RWPE2 (cell line): ENCODE measurements around the gene CCDC54.

Experiments used
- ATAC-seq: fragments of 200-7000 bp; cut with Tn5 transposase; 3 replicates; pipeline ENCODE4 v1.9.1; 2021; ENCODE audit warnings: low read depth
- DNase-seq: peaks from one replicate; pipeline ENCODE4 v3.0.0-alpha.2; 2020; ENCODE audit warnings: low spot score
- H3K27ac ChIP-seq: fragments of 450-650 bp; 2 replicates; pipeline ENCODE4 v1.5.1; 2017; ENCODE audit warnings: mild to moderate bottlenecking; ENCODE audit not compliant: poor library complexity, severe bottlenecking
- H3K27me3 ChIP-seq: fragments of 250-450 bp; sonication (Bioruptor Pico); 2 replicates; pipeline ENCODE4 v1.5.1; 2021; ENCODE audit warnings: mild to moderate bottlenecking, moderate library complexity; ENCODE audit not compliant: insufficient read depth, poor library complexity, severe bottlenecking
- H3K36me3 ChIP-seq: fragments of 250-450 bp; sonication (Bioruptor Pico); 2 replicates; pipeline ENCODE4 v1.5.1; 2020; ENCODE audit warnings: low read depth, mild to moderate bottlenecking, moderate library complexity
- H3K4me1 ChIP-seq: fragments of 250-450 bp; sonication (Bioruptor Pico); 2 replicates; pipeline ENCODE4 v1.5.1; 2021; ENCODE audit warnings: mild to moderate bottlenecking, moderate library complexity; ENCODE audit not compliant: insufficient read depth, poor library complexity, severe bottlenecking
- H3K4me3 ChIP-seq: fragments of 250-450 bp; sonication (Bioruptor Pico); 2 replicates; pipeline ENCODE4 v1.5.1; 2021; ENCODE audit warnings: mild to moderate bottlenecking, moderate library complexity; ENCODE audit not compliant: severe bottlenecking
- H3K9me3 ChIP-seq: fragments of 250-450 bp; sonication (Bioruptor Pico); 2 replicates; pipeline ENCODE4 v1.5.1; 2021; ENCODE audit warnings: mild to moderate bottlenecking, moderate library complexity; ENCODE audit not compliant: severe bottlenecking
- TF ChIP-seq, protein P1 (sequence below): fragments of 450-650 bp; IDR thresholded peaks from one replicate; pipeline ENCODE4 v1.5.1; 2017; ENCODE audit warnings: mild to moderate bottlenecking, moderate library complexity; ENCODE audit not compliant: poor library complexity, severe bottlenecking

Gene CCDC54

DNA sequence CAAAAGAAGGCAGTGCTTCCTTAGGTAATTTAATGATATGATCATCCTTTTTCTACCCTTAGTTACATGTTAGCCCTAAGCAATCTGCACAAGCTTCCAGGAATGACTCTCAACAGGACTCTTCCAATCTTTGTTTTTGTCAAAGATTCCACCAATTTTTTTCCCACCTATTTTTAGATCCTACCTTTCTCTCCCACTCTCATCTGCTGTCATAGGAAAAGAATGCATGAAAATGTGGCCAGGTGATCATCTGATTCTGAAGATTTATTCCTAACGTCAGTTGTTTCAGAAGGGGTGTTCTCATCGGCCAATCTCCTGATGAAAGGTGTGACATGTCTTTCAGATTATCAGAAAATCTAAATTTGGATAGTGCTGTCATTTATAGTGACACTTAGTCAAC is 7.2 kb downstream of the CCDC54 start:
- DNase-seq: no peak
- TF ChIP-seq, protein P1, sequence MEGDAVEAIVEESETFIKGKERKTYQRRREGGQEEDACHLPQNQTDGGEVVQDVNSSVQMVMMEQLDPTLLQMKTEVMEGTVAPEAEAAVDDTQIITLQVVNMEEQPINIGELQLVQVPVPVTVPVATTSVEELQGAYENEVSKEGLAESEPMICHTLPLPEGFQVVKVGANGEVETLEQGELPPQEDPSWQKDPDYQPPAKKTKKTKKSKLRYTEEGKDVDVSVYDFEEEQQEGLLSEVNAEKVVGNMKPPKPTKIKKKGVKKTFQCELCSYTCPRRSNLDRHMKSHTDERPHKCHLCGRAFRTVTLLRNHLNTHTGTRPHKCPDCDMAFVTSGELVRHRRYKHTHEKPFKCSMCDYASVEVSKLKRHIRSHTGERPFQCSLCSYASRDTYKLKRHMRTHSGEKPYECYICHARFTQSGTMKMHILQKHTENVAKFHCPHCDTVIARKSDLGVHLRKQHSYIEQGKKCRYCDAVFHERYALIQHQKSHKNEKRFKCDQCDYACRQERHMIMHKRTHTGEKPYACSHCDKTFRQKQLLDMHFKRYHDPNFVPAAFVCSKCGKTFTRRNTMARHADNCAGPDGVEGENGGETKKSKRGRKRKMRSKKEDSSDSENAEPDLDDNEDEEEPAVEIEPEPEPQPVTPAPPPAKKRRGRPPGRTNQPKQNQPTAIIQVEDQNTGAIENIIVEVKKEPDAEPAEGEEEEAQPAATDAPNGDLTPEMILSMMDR: no peak
- no peak overlapping the region for H3K27ac ChIP-seq
- no peak for ATAC-seq
- no peaks in the 10 kb centered on the region for H3K36me3 ChIP-seq
- no peaks in the 10 kb centered on the region for H3K9me3 ChIP-seq
- no peak overlapping the region for H3K4me3 ChIP-seq
- H3K4me1 ChIP-seq: peaks cover 4% of the 10 kb centered on the region
- no peaks in the 10 kb centered on the region for H3K27me3 ChIP-seq

DNA sequence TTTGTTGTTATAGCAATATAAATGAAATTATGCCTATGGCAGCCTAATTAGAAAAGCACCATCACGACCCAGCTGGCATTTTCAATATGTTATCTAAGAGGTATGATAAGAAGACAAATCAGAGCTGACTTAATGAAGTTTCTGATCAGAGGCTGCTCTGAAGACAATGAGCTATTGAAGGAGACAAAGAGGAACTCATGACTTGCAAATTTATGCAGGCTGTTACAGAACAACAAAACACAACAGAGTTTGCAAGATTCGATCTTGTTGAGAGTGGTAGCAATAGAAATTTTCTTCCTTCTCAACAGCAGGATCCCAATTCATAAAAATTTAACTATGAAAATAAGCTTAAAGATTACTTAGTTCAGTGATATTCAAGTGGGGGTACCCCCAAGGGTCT is 7.7 kb downstream of the CCDC54 start:
- DNase-seq: no peak
- Histone ChIP-seq H3K27me3 (no peaks in the 10 kb centered on the region), H3K36me3 (no peaks in the 10 kb centered on the region), H3K27ac (no peak overlapping the region), H3K4me1 (peaks cover 4% of the 10 kb centered on the region), H3K9me3 (no peaks in the 10 kb centered on the region), H3K4me3 (no peak overlapping the region)
- TF ChIP-seq, protein P1: no peak
- no peak for ATAC-seq

DNA sequence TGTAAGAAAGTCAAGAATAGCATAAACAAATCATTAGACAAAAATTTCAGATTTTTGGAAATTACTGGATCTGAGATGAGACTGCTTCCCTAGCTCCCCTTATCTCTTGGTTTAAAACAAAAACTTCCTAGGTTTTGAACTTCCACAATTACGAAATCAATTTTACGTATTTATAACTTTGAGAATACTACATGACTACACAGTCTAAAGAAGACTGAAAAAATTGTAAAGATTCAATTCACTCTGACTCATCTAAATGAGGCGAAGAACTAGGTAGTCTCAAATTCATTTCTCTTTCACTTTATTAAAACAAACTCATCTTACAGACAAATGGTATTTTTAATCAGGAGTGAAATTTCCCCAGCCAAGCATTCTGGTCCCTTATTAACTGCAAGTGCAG is 10.3 kb downstream of the CCDC54 start:
- Histone ChIP-seq H3K36me3 (no peaks in the 10 kb centered on the region), H3K27ac (no peak overlapping the region), H3K27me3 (no peaks in the 10 kb centered on the region), H3K9me3 (no peaks in the 10 kb centered on the region), H3K4me3 (no peak overlapping the region), H3K4me1 (peaks cover 11% of the 10 kb centered on the region)
- DNase-seq: no peak
- TF ChIP-seq, protein P1: no peak
- peak; percentile 36; the same call in 1 of the 3 replicates for ATAC-seq

DNA sequence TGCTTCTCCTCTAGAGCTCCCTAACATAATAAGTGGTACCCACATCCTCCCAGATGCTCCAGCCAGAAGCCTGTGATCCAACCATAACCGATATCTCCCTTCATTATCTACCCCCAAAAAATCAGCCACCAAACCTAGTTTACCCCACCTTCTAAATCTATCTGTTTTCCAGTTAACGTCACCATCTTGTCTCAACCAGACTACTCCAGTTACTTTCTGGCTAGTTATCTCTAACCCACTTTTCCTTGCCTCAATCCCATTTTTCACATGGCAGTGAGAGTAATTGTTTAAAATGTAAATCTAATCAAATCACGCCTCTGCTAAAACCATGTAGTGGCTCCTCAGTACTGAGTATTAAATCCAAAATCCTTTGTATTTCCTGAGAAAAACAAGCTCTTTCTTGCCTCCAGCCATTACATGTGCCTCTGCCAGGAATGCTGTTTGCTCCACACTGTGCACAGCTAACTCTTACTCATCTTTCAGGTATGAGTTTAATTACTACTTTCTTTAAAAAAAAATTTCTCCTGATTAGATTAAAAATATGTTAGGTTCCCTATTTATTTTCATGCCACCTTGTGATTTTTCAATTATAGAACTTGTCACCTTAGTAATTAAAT is 15.4 kb downstream of the CCDC54 start:
- H3K4me3 ChIP-seq: no peak overlapping the region
- peaks cover 19% of the 10 kb centered on the region for H3K4me1 ChIP-seq
- no peaks in the 10 kb centered on the region for H3K36me3 ChIP-seq
- no peak for DNase-seq
- peak overlapping the region; percentile 81 for H3K27ac ChIP-seq
- H3K27me3 ChIP-seq: no peaks in the 10 kb centered on the region
- ATAC-seq: peak; percentile 99
- TF ChIP-seq, protein P1: no peak
- H3K9me3 ChIP-seq: no peaks in the 10 kb centered on the region

DNA sequence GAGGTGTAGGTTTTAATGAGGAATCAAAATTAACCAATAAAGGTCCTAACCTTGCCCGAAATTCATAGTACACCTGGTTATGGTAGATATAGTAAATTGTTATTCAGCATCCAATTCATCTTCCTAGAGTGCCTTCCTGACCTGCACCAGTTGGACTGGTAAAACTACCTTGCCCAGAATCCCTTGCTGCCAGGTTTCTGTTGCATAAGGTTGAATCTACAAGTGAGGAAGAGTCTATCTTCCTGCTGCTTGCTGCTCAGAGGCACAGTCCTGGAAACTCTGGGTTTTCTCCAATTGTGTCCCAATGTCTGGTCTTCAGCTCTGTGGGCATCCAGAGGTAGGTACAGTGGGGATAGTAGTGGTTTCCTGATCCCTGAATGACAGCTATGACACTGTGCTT is 17.3 kb downstream of the CCDC54 start:
- ATAC-seq (no peak), DNase-seq (no peak)
- Histone ChIP-seq H3K4me1 (peaks cover 19% of the 10 kb centered on the region), H3K36me3 (no peaks in the 10 kb centered on the region), H3K27ac (no peak overlapping the region), H3K9me3 (no peaks in the 10 kb centered on the region), H3K27me3 (no peaks in the 10 kb centered on the region), H3K4me3 (no peak overlapping the region)
- TF ChIP-seq, protein P1: no peak
